Neural progenitor cell (in vitro differentiated cells): ENCODE results near the gene OR51B6. TPM values are rescaled to one million over a fixed set of nuclear protein-coding genes. Genes with fewer than 3 reads are reported as not detected.
"Not testable (repeated sequence)": the region's sequence is repeated elsewhere in the genome, so short reads cannot be mapped to it uniquely, and the experiment has no call there.

ENCODE experiments used
- DNase-seq: peaks from one replicate; pipeline ENCODE4 v3.0.0-alpha.2; 2016; ENCODE audit warnings: low spot score
- H2AFZ ChIP-seq: fragments of 200-600 bp; sonication (generic); replicated peaks from 2 replicates; pipeline ENCODE4 v1.6.1; 2016; ENCODE audit warnings: antibody characterized with exemption
- H3F3A ChIP-seq: fragments of 200-600 bp; sonication (generic); 2 replicates; pipeline ENCODE4 v1.6.1; 2016; ENCODE audit warnings: antibody characterized with exemption, low read depth
- H3K27ac ChIP-seq: fragments of 200-600 bp; sonication (generic); 2 replicates; pipeline ENCODE4 v1.5.1; 2016; ENCODE audit warnings: mild to moderate bottlenecking
- H3K27me3 ChIP-seq: fragments of 200-600 bp; sonication (generic); 2 replicates; pipeline ENCODE4 v1.6.1; 2016; ENCODE audit warnings: mild to moderate bottlenecking, moderate library complexity
- H3K36me3 ChIP-seq: fragments of 200-600 bp; sonication (generic); 2 replicates; pipeline ENCODE4 v1.5.1; 2016
- H3K4me1 ChIP-seq: fragments of 200-600 bp; sonication (generic); 2 replicates; pipeline ENCODE4 v1.6.1; 2016; ENCODE audit warnings: mixed run types
- H3K4me2 ChIP-seq: fragments of 200-600 bp; sonication (generic); 2 replicates; pipeline ENCODE4 v1.6.1; 2016
- H3K4me3 ChIP-seq: fragments of 200-600 bp; sonication (generic); 2 replicates; pipeline ENCODE4 v1.5.1; 2016
- H3K79me2 ChIP-seq: fragments of 200-600 bp; sonication (generic); 2 replicates; pipeline ENCODE4 v1.6.1; 2016; ENCODE audit warnings: low read depth
- H3K9ac ChIP-seq: fragments of 200-600 bp; sonication (generic); 2 replicates; pipeline ENCODE4 v1.6.1; 2016
- H3K9me3 ChIP-seq: fragments of 200-600 bp; sonication (generic); 2 replicates; pipeline ENCODE4 v1.5.1; 2016; ENCODE audit warnings: low read depth
- H4K20me1 ChIP-seq: fragments of 200-600 bp; sonication (generic); 2 replicates; pipeline ENCODE4 v1.6.1; 2016; ENCODE audit warnings: low read depth
- H3K27ac Mint-ChIP-seq: 3 replicates; pipeline ENCODE4 v1.8.0; 2021; ENCODE audit warnings: mixed read lengths
- H3K27me3 Mint-ChIP-seq: 2 replicates; pipeline ENCODE4 v1.8.0; 2022; ENCODE audit warnings: low read depth, mild to moderate bottlenecking, inconsistent platforms, moderate library complexity, mixed read lengths; ENCODE audit not compliant: insufficient read depth
- H3K36me3 Mint-ChIP-seq: 3 replicates; pipeline ENCODE4 v1.8.0; 2021; ENCODE audit warnings: mixed read lengths
- H3K4me1 Mint-ChIP-seq: 3 replicates; pipeline ENCODE4 v1.8.0; 2021; ENCODE audit warnings: mixed read lengths
- H3K4me3 Mint-ChIP-seq: 3 replicates; pipeline ENCODE4 v1.8.0; 2021; ENCODE audit warnings: mild to moderate bottlenecking, moderate library complexity, mixed read lengths
- H3K9me3 Mint-ChIP-seq: 3 replicates; pipeline ENCODE4 v1.8.0; 2020; ENCODE audit warnings: mixed read lengths
- CTCF ChIP-seq: fragments of 200-600 bp; sonication (generic); IDR thresholded peaks from 2 replicates; pipeline ENCODE4 v1.5.1; 2017; ENCODE audit warnings: antibody characterized with exemption, mild to moderate bottlenecking
- EZH2 ChIP-seq: fragments of 200-600 bp; sonication (generic); IDR thresholded peaks from 2 replicates; pipeline ENCODE4 v1.6.1; 2017; ENCODE audit warnings: antibody characterized with exemption, mild to moderate bottlenecking, moderate library complexity
- EZH2phosphoT487 ChIP-seq: fragments of 200-600 bp; sonication (generic); IDR thresholded peaks from 2 replicates; pipeline ENCODE4 v1.6.1; 2017; ENCODE audit warnings: antibody characterized with exemption
- total RNA-seq: library from RNA; depleted of rRNA; stranded (reverse); fragments of >200 nt; gene quantifications from 2 replicates; pipeline ENCODE4 v1.2.3, GENCODE V29; 2015; ENCODE audit warnings: low replicate concordance

Gene OR51B6
- total RNA-seq, 1 donor from 2014 or later, result not detected

- H3K9me3 Mint-ChIP-seq, result no peaks in the 10 kb centered on the region
Observed at GRCh38 chr11:5345831-5346230, 5.5 kb upstream of the OR51B6 start.

DNA sequence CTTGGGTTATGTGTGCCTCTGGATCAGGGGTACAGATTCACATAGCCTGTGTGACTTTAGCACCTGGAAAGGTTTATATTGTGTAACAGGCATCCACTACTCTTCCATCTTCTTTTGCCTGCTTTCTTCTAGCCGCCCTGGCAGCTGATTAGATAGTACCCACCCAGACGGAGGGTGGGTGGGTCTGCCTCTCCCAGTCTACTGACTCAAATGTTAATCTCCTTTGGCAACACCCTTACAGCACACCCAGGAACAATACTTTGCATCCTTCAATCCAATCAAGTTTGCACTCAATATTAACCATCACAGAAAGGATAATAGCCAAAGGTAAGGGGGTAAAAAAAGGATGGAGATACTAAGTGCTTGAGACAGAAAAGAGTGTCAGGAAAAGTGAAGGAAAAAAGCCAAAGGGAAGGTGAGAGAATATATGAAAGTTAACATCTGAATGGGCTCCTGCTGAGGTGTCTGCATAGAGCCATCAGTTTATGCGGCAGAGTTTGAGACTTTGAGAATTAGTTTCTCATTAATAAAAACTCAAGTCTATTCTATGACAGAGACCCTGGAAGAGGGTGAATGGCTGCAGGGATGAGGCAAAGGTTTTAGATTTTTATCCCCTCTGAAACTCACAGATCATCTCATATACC, 2.6 kb upstream of the OR51B6 start:
- Mint-ChIP-seq H3K4me1 (peaks cover 3% of the 10 kb centered on the region), H3K9me3 (no peaks in the 10 kb centered on the region), H3K4me3 (no peak overlapping the region), H3K27me3 (no peaks in the 10 kb centered on the region), H3K27ac (no peak overlapping the region), H3K36me3 (no peaks in the 10 kb centered on the region)
- Histone ChIP-seq H3K9me3 (no peaks in the 10 kb centered on the region), H3K27ac (no peak overlapping the region), H3K4me3 (no peak overlapping the region), H4K20me1 (no peaks in the 10 kb centered on the region), H3K27me3 (no peaks in the 10 kb centered on the region), H3K79me2 (no peaks in the 10 kb centered on the region), H2AFZ (no peak overlapping the region), H3F3A (no peaks in the 10 kb centered on the region), H3K36me3 (no peaks in the 10 kb centered on the region), H3K9ac (no peak overlapping the region), H3K4me1 (no peaks in the 10 kb centered on the region), H3K4me2 (no peak overlapping the region)
- DNase-seq, result no peak
- TF ChIP-seq CTCF (no peak), EZH2phosphoT487 (no peak), EZH2 (no peak)

More at GRCh38 chr11:5345831-5346230, 5.5 kb upstream of the OR51B6 start:
- no peaks in the 10 kb centered on the region for H3K27me3 ChIP-seq
- H3K4me2 ChIP-seq, result no peak overlapping the region
- no peak overlapping the region for H3K9ac ChIP-seq
- TF ChIP-seq CTCF, result no peak
- no peak for TF ChIP-seq EZH2phosphoT487
- H2AFZ ChIP-seq, result no peak overlapping the region
- no peaks in the 10 kb centered on the region for H4K20me1 ChIP-seq
- Mint-ChIP-seq H3K27ac (no peak overlapping the region), H3K27me3 (no peaks in the 10 kb centered on the region), H3K4me1 (peaks cover 3% of the 10 kb centered on the region), H3K4me3 (no peak overlapping the region), H3K36me3 (no peaks in the 10 kb centered on the region)
- no peaks in the 10 kb centered on the region for H3K79me2 ChIP-seq
- H3K4me3 ChIP-seq, result no peak overlapping the region
- H3K36me3 ChIP-seq, result no peaks in the 10 kb centered on the region
- no peaks in the 10 kb centered on the region for H3K9me3 ChIP-seq
- no peaks in the 10 kb centered on the region for H3F3A ChIP-seq
- no peak overlapping the region for H3K27ac ChIP-seq
- H3K4me1 ChIP-seq, result no peaks in the 10 kb centered on the region
- DNase-seq, result no peak

- H3K4me1 ChIP-seq, result no peaks in the 10 kb centered on the region
- no peak overlapping the region for H3K4me3 ChIP-seq
- H3K36me3 ChIP-seq, result no peaks in the 10 kb centered on the region
- H3K27ac ChIP-seq, result no peak overlapping the region
- Mint-ChIP-seq H3K27ac (no peak overlapping the region), H3K9me3 (no peaks in the 10 kb centered on the region), H3K4me1 (peaks cover 3% of the 10 kb centered on the region), H3K27me3 (no peaks in the 10 kb centered on the region), H3K36me3 (no peaks in the 10 kb centered on the region), H3K4me3 (no peak overlapping the region)
- no peaks in the 10 kb centered on the region for H4K20me1 ChIP-seq
- H3K4me2 ChIP-seq, result no peak overlapping the region
- H3K9ac ChIP-seq, result no peak overlapping the region
- H3K27me3 ChIP-seq, result no peaks in the 10 kb centered on the region
- no peaks in the 10 kb centered on the region for H3K9me3 ChIP-seq
- no peaks in the 10 kb centered on the region for H3K79me2 ChIP-seq
- no peaks in the 10 kb centered on the region for H3F3A ChIP-seq
- no peak for TF ChIP-seq EZH2phosphoT487
- TF ChIP-seq CTCF, result no peak
- no peak for TF ChIP-seq EZH2
- no peak for DNase-seq
- no peak overlapping the region for H2AFZ ChIP-seq
Observed at GRCh38 chr11:5349550-5349949, 1.8 kb upstream of the OR51B6 start.

DNA sequence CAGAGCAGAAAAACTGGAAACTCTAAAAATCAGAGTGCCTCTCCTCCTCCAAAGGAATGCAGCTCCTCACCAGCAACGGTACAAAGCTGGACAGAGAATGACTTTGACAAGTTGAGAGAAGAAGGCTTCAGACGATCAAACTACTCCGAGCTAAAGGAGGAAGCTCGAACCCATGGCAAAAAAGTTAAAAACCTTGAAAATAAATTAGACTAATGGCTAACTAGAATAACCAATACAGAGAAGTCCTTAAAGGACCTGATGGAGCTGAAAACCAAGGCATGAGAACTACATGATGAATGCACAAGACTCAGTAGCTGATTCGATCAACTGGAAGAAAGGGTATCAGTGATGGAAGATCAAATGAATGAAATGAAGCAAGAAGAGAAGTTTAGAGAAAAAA, 4.7 kb downstream of the OR51B6 start:
- not testable (repeated sequence) for H4K20me1 ChIP-seq, H3K4me3 Mint-ChIP-seq, H3K9me3 Mint-ChIP-seq

More for the DNA sequence above, 4.7 kb downstream of the OR51B6 start:
- H3K27ac Mint-ChIP-seq, H3K4me1 ChIP-seq, H3K27ac ChIP-seq, H3K27me3 Mint-ChIP-seq, H3K9me3 ChIP-seq, H2AFZ ChIP-seq, H3K27me3 ChIP-seq, H3K9ac ChIP-seq, H3K4me2 ChIP-seq, DNase-seq, H3K36me3 ChIP-seq, H3K4me3 ChIP-seq, H3K79me2 ChIP-seq, H3F3A ChIP-seq, H3K4me1 Mint-ChIP-seq, H3K36me3 Mint-ChIP-seq: not testable (repeated sequence)
